ENCODE results near the gene CCDC148.

DNA sequence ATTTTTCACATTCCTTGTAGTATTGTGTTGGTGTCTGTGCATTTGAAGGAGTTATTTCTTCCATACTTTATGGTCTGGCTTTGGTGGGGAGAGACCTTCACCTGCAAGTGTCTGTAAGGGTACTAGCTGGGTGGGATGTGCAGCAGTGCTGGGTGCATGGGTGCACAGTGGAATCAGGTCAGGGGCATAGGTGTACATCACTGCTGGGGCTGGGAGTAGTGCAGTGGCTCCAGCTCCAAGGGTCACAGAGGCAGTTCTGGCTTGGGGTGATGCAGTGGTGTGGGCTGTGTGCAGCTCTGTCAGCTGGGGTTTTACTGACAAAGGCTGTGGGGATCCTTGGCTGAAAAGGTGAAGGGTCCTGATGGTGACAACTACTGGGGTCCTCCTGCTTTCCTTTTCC lies 44.8 kb downstream of the CCDC148 start:
- TF ChIP-seq CEBPB (IDR thresholded peaks at IDR 0.05) (no peak), HEYL (CRISPR knock-in tag; IDR thresholded peaks at IDR 0.05) (no peak), POLR2A (IDR thresholded peaks at IDR 0.05; ENCODE audit: low read length) (no peak), REST (IDR thresholded peaks at IDR 0.05) (no peak), HDAC2 (IDR thresholded peaks at IDR 0.05) (no peak), RNF2 (IDR thresholded peaks at IDR 0.05; ENCODE audit: borderline replicate concordance, low read depth) (no peak), GATA3 (IDR thresholded peaks at IDR 0.05; ENCODE audit: borderline replicate concordance) (no peak)
- TF ChIP-seq, protein P1, sequence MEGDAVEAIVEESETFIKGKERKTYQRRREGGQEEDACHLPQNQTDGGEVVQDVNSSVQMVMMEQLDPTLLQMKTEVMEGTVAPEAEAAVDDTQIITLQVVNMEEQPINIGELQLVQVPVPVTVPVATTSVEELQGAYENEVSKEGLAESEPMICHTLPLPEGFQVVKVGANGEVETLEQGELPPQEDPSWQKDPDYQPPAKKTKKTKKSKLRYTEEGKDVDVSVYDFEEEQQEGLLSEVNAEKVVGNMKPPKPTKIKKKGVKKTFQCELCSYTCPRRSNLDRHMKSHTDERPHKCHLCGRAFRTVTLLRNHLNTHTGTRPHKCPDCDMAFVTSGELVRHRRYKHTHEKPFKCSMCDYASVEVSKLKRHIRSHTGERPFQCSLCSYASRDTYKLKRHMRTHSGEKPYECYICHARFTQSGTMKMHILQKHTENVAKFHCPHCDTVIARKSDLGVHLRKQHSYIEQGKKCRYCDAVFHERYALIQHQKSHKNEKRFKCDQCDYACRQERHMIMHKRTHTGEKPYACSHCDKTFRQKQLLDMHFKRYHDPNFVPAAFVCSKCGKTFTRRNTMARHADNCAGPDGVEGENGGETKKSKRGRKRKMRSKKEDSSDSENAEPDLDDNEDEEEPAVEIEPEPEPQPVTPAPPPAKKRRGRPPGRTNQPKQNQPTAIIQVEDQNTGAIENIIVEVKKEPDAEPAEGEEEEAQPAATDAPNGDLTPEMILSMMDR (IDR thresholded peaks at IDR 0.05): no peak
